Trophoblast cell (in vitro differentiated cells and primary cell): ENCODE measurements around the gene TNFRSF4.

Source experiments
- DNase-seq, 2 donors: peaks; one replicate each; pipeline ENCODE4 v3.0.0-alpha.2; 2016
- H2AFZ ChIP-seq: 2 replicates; pipeline ENCODE4 v1.6.1; 2013; ENCODE audit warnings: low read length, moderate library complexity, mild to moderate bottlenecking; ENCODE audit not compliant: insufficient read depth, poor library complexity
- H2AK5ac ChIP-seq: 2 replicates; pipeline ENCODE4 v1.6.1; 2013; ENCODE audit warnings: mild to moderate bottlenecking, low read length
- H2BK120ac ChIP-seq: 2 replicates; pipeline ENCODE4 v1.6.1; 2013; ENCODE audit warnings: low read length, mild to moderate bottlenecking, moderate library complexity; ENCODE audit not compliant: insufficient read depth, poor library complexity
- H2BK12ac ChIP-seq: 2 replicates; pipeline ENCODE4 v1.6.1; 2013; ENCODE audit warnings: mild to moderate bottlenecking, low read length, moderate library complexity
- H2BK5ac ChIP-seq: 2 replicates; pipeline ENCODE4 v1.6.1; 2013; ENCODE audit warnings: low read length, low read depth, moderate library complexity, mild to moderate bottlenecking; ENCODE audit not compliant: poor library complexity
- H3K14ac ChIP-seq: 2 replicates; pipeline ENCODE4 v1.6.1; 2013; ENCODE audit warnings: mild to moderate bottlenecking, low read length
- H3K18ac ChIP-seq: 2 replicates; pipeline ENCODE4 v1.6.1; 2013; ENCODE audit warnings: mild to moderate bottlenecking, low read length
- H3K23ac ChIP-seq: 2 replicates; pipeline ENCODE4 v1.6.1; 2013; ENCODE audit warnings: low read length
- H3K27ac ChIP-seq: 2 replicates; pipeline ENCODE4 v1.5.1; 2013; ENCODE audit warnings: low read depth, mild to moderate bottlenecking, inconsistent platforms, low read length, moderate library complexity
- H3K27me3 ChIP-seq: 2 replicates; pipeline ENCODE4 v1.6.1; 2013; ENCODE audit warnings: inconsistent platforms, mild to moderate bottlenecking, low read length, moderate library complexity; ENCODE audit not compliant: insufficient read depth
- H3K36me3 ChIP-seq, 2 experiments: 1 replicate in 1 of 2; 2 replicates in 1 of 2; pipeline ENCODE4 v1.6.1; 2013; ENCODE audit warnings: low read length in 2 of 2, mild to moderate bottlenecking in 2 of 2, moderate library complexity in 1 of 2; ENCODE audit not compliant: insufficient read depth in 2 of 2, control insufficient read depth in 1 of 2
- H3K4ac ChIP-seq: 2 replicates; pipeline ENCODE4 v1.6.1; 2013; ENCODE audit warnings: low read depth, mild to moderate bottlenecking, low read length, moderate library complexity
- H3K4me1 ChIP-seq, 2 experiments: 1 replicate in 1 of 2; 2 replicates in 1 of 2; pipeline ENCODE4 v1.6.1; 2013; ENCODE audit warnings: low read length in 2 of 2, mild to moderate bottlenecking in 2 of 2, moderate library complexity in 1 of 2; ENCODE audit not compliant: insufficient read depth in 2 of 2, control insufficient read depth in 1 of 2
- H3K4me2 ChIP-seq: 2 replicates; pipeline ENCODE4 v1.6.1; 2013; ENCODE audit warnings: inconsistent platforms, mild to moderate bottlenecking, low read length, moderate library complexity
- H3K4me3 ChIP-seq: 2 replicates; pipeline ENCODE4 v1.5.1; 2013; ENCODE audit warnings: mild to moderate bottlenecking, low read depth, low read length, inconsistent platforms
- H3K79me1 ChIP-seq: one replicate; pipeline ENCODE4 v1.6.1; 2013; ENCODE audit warnings: low read length
- H3K79me2 ChIP-seq: 2 replicates; pipeline ENCODE4 v1.6.1; 2013; ENCODE audit warnings: low read length, mild to moderate bottlenecking; ENCODE audit not compliant: control insufficient read depth, insufficient read depth, poor library complexity
- H3K9ac ChIP-seq: 2 replicates; pipeline ENCODE4 v1.6.1; 2013; ENCODE audit warnings: mild to moderate bottlenecking, low read length
- H3K9me3 ChIP-seq: 2 replicates; pipeline ENCODE4 v1.6.1; 2013; ENCODE audit warnings: low read depth, mild to moderate bottlenecking, control low read depth, inconsistent platforms, low read length; ENCODE audit not compliant: insufficient read depth
- H4K12ac ChIP-seq: 2 replicates; pipeline ENCODE4 v1.6.1; 2013; ENCODE audit warnings: low read depth, mild to moderate bottlenecking, low read length, moderate library complexity
- H4K8ac ChIP-seq: 2 replicates; pipeline ENCODE4 v1.6.1; 2013; ENCODE audit warnings: low read depth, mild to moderate bottlenecking, low read length, moderate library complexity
- H4K91ac ChIP-seq: one replicate; pipeline ENCODE4 v1.6.1; 2013; ENCODE audit warnings: low read depth, mild to moderate bottlenecking, low read length, moderate library complexity
- WGBS: extraction: QIAGEN DNeasy Blood & Tissue Kit; methylation state at CpG from one replicate; pipeline ENCODE4 v1.1.7; 2013; ENCODE audit warnings: missing lambda C conversion rate; ENCODE audit not compliant: insufficient read length, insufficient coverage; ENCODE audit errors: extremely low coverage; 5-methylcytosine and 5-hydroxymethylcytosine counted together

TNFRSF4 gene

DNA sequence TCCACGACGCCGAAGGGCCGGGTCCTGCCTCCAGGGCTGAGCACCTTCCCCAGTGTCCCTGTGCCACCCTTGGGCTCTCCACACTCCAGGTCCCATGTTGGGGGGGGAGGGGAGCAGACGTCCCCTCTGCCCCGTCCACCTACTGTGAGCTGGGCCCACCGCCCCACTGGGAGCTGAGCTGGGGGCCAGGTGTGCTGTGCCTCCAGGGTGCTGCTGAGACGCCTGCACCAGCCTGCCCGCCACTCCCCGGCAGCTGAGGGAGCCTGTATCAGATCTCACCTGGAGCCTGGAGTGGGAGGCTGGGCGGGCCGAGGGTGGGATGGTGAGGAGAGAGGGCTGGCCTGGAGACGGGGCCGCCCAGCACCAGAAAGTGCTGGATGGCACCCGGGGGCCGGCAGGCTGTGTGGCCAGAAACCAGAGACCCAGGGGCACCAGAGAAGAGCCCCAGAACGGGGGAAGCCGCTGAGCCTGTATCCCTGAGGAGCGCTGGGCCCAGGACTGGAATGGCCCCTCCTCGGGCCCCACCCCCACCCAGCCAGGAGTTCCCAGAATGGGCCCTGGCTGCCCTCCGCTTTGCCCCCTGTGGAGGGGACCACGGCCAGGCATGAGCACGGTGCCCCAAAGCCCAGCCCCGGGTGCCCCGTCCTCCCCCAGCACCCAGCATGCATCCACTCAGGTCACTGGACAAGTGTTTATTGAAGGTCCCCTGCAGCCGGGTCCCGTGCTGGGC is 11.0 kb downstream of the TNFRSF4 start:
- Histone ChIP-seq H3K27ac (no peak overlapping the region), H3K4me2 (no peak overlapping the region), H3K14ac (no peak overlapping the region), H3K4me3 (no peak overlapping the region), H2BK12ac (no peak overlapping the region), H3K79me1 (peaks cover 1% of the 10 kb centered on the region), H3K79me2 (no peaks in the 10 kb centered on the region), H3K9ac (no peak overlapping the region), H3K4ac (no peak overlapping the region), H2AK5ac (peak overlapping the region; percentile 35), H3K18ac (no peak overlapping the region), H3K4me1 (peaks cover 0 to 3% of the 10 kb centered on the region in 2 experiments), H2BK120ac (no peak overlapping the region), H2BK5ac (no peak overlapping the region), H3K36me3 (no peaks in the 10 kb centered on the region), H3K9me3 (peaks cover 6% of the 10 kb centered on the region), H3K23ac (no peak overlapping the region), H3K27me3 (peaks cover 24% of the 10 kb centered on the region), H4K12ac (no peak overlapping the region), H4K8ac (no peak overlapping the region), H4K91ac (no peak overlapping the region), H2AFZ (no peak overlapping the region)
- no CpG with 5 or more reads among the region's 27 CpGs for WGBS
- no peak for DNase-seq

DNA sequence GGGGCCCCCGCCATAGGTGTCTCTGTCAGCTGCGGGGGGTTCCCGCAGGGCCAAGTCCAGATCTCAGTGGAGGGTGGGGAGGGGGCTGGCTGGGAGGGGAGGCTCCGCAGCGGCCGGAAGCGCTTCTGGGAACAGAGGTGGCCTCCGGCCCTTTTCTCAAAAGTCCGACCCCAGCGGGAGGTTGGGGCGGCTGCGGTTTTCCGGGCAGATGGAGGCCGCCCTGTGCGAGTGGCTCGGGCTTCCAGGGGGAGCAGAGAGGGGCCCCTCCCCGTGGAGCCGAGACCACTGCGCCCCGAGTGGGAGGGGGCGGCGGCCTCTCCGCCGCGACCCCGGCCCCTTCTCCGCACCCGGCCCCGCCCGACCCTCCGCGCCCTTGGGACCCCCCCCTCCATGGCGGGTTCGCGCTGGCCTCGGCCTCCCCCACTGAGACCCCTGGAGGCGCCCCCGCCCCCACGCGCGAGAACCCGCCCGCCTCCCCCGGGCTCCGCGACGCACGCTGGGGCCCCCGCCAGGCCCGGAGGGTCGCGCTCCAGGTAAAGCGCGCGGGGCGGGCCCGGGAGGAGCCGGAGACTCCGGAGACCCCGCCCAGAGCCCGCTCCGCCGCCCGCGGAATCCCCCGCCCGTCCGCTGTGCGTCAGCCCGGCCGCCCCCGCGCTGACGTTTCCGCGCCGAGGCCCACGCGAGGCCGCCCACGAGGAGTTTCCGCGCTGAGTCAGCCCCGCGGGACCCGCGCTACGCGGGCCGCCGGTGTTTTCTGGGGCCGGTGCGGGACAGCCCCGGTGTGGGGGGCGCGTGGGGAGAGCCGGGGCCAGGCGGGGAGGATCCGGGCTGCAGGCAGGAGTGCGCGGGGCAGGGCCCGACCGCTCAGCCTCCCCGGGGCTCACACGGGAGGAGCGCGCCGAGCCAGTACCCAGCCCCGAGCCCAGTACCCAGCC is 12.8 kb downstream of the TNFRSF4 start:
- H3K9me3 ChIP-seq: peaks cover 9% of the 10 kb centered on the region
- no peak overlapping the region for H3K27ac ChIP-seq
- no peak overlapping the region for H4K91ac ChIP-seq
- H3K4ac ChIP-seq: no peak overlapping the region
- WGBS: no CpG with 5 or more reads among the region's 109 CpGs
- H2BK120ac ChIP-seq: no peak overlapping the region
- H3K4me1 ChIP-seq: peaks cover 0 to 3% of the 10 kb centered on the region in 2 experiments
- H3K18ac ChIP-seq: no peak overlapping the region
- H3K79me1 ChIP-seq: peaks cover 1% of the 10 kb centered on the region
- no peaks in the 10 kb centered on the region for H3K36me3 ChIP-seq
- peak overlapping the region; percentile 50 for H3K4me3 ChIP-seq
- no peak overlapping the region for H2BK12ac ChIP-seq
- H2AFZ ChIP-seq: peak overlapping the region; percentile 60
- H2AK5ac ChIP-seq: no peak overlapping the region
- no peak overlapping the region for H3K14ac ChIP-seq
- DNase-seq: peak in 1 of 2 donors; percentile 44
- peaks cover 22% of the 10 kb centered on the region for H3K27me3 ChIP-seq
- no peaks in the 10 kb centered on the region for H3K79me2 ChIP-seq
- H4K12ac ChIP-seq: no peak overlapping the region
- H4K8ac ChIP-seq: peak overlapping the region; percentile 65
- H3K23ac ChIP-seq: no peak overlapping the region
- H2BK5ac ChIP-seq: no peak overlapping the region
- H3K9ac ChIP-seq: no peak overlapping the region
- peak overlapping the region; percentile 82 for H3K4me2 ChIP-seq

DNA sequence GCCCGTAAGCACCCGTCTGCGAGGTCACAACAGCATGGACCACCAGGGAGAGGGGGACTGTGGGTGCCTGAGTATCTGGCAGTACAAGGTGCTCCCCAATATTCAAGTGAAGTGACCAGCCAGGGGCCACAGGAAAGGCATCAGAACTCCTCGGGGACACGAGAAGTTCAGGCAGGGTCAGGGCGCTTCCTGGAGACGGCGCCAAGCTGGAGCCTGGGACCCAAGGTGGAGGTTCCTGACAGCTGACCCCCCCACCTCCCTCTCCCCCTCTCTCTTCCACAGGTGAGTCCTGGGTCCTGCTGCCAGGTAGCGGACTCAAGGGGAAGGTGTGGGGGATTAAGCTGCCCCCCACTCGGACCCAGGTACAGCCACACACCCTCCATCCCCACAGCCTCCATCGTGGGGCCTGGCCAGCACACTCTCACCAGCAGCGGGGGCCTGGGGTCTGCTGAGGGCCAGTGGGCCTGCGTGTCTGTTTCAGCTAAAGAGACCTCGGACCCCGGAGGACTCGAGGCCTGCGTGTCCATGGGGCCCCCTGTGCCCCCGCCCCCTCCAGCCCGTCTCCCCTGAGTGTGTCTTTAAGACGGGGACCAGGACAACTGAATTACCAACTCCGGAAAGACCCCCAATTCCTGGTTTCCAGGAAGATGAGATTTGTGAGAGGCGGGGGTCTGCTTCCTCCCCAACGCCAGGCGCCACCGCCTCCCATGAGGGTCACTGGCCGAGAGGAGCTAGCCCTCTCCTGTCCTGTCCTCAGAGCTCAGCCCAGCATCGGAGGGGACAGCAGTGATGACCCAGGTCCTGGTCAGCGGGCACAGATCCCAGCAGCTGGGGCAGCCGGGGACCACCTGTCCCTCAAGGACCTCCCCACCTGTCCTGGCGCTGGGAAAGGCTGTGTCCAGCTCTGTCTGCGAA is 13.7 kb downstream of the TNFRSF4 start:
- H3K27ac ChIP-seq: no peak overlapping the region
- WGBS: no CpG with 5 or more reads among the region's 31 CpGs

More for the DNA sequence above, 13.7 kb downstream of the TNFRSF4 start:
- no peak overlapping the region for H2AK5ac ChIP-seq
- no peak for DNase-seq
- H3K4me1 ChIP-seq: peaks cover 0 to 3% of the 10 kb centered on the region in 2 experiments
- no peak overlapping the region for H3K9ac ChIP-seq
- H3K4me3 ChIP-seq: no peak overlapping the region
- H3K27me3 ChIP-seq: peaks cover 14% of the 10 kb centered on the region
- H3K23ac ChIP-seq: no peak overlapping the region
- no peak overlapping the region for H2BK5ac ChIP-seq
- no peaks in the 10 kb centered on the region for H3K36me3 ChIP-seq
- H3K4ac ChIP-seq: no peak overlapping the region
- no peak overlapping the region for H4K12ac ChIP-seq
- H3K14ac ChIP-seq: no peak overlapping the region
- H2AFZ ChIP-seq: no peak overlapping the region
- H4K91ac ChIP-seq: no peak overlapping the region
- no peak overlapping the region for H2BK12ac ChIP-seq
- H3K18ac ChIP-seq: no peak overlapping the region
- peaks cover 9% of the 10 kb centered on the region for H3K9me3 ChIP-seq
- peaks cover 1% of the 10 kb centered on the region for H3K79me1 ChIP-seq
- no peaks in the 10 kb centered on the region for H3K79me2 ChIP-seq
- no peak overlapping the region for H4K8ac ChIP-seq
- no peak overlapping the region for H2BK120ac ChIP-seq
- no peak overlapping the region for H3K4me2 ChIP-seq
